K562 (cell line): ENCODE data around the gene SLBP. TPM values are rescaled to one million over a fixed set of nuclear protein-coding genes. Genes with fewer than 3 reads are reported as not detected.

ENCODE experiments used
- ATAC-seq: fragments of 200-7000 bp; cut with Tn5 transposase; 3 replicates; pipeline ENCODE4 v1.9.1; 2020; ENCODE audit warnings: moderate library complexity
- BruUV-seq: library from RNA; stranded (reverse); fragments of 400-500 nt; replicated peaks from 2 replicates; lab custom pipeline; 2021; lab: Mats Ljungman, UMichigan
- CTCF ChIA-PET: fragments of 300-600 bp; formaldehyde crosslinking; extraction: SDS; loops from one replicate; lab custom pipeline; 2021; ENCODE audit warnings: low intra/inter-chr PET ratio; lab: Yijun Ruan, JAX
- POLR2A ChIA-PET: fragments of 300-600, 350-650 bp; sonication (Branson Sonifier 250); formaldehyde crosslinking; extraction: SDS; loops from one replicate; lab custom pipeline; 2021; ENCODE audit warnings: antibody characterized with exemption, inconsistent platforms; lab: Yijun Ruan, JAX
- DNase-seq, 4 experiments: peaks; one replicate each; pipeline versions ENCODE4 v3.0.0 to v3.0.0-alpha.2; 2011 to 2018; ENCODE audit warnings: low spot score in 3 of 4, mixed read lengths in 3 of 4; ENCODE audit errors: extremely low read depth in 1 of 4
- FAIRE-seq: peaks from 2 replicates; lab custom pipeline; 2011; peaks lifted over from hg19 to GRCh38; lab: Jason Lieb, UNC
- H2AFZ ChIP-seq: 2 replicates; pipeline ENCODE4 v1.6.0; 2011; ENCODE audit warnings: low read depth, low read length, control low read depth, inconsistent platforms
- H3K27ac ChIP-seq: fragments of 200-600 bp; 3 replicates; pipeline ENCODE4 v1.8.0; 2011; ENCODE audit warnings: low read depth, mild to moderate bottlenecking, control low read depth, inconsistent platforms, low read length, moderate library complexity, mixed read lengths; ENCODE audit errors: extremely low read depth
- H3K27me3 ChIP-seq, 2 experiments: fragments of 300-600 bp in 1 of 2; 2 replicates in 1 of 2; 3 replicates in 1 of 2; pipeline versions ENCODE4 v1.6.0 to v1.8.0; 2011; ENCODE audit warnings: inconsistent platforms in 2 of 2, low read length in 2 of 2, mild to moderate bottlenecking in 1 of 2, mixed read lengths in 1 of 2, moderate library complexity in 1 of 2; ENCODE audit not compliant: control insufficient read depth in 2 of 2, insufficient read depth in 2 of 2
- H3K36me3 ChIP-seq: fragments of 300-600 bp; 3 replicates; pipeline ENCODE4 v1.8.0; 2011; ENCODE audit warnings: mild to moderate bottlenecking, low read length, inconsistent platforms; ENCODE audit not compliant: control insufficient read depth, insufficient read depth
- H3K4me1 ChIP-seq, 2 experiments: fragments of 200-600 bp in 1 of 2; replicated peaks in 1 of 2; 2 replicates in 1 of 2; 3 replicates in 1 of 2; pipeline versions ENCODE4 v1.5.1 to v1.8.0; 2011; ENCODE audit warnings: inconsistent platforms in 2 of 2, low read length in 2 of 2, mild to moderate bottlenecking in 1 of 2, mixed read lengths in 1 of 2, moderate library complexity in 1 of 2; ENCODE audit not compliant: control insufficient read depth in 2 of 2, insufficient read depth in 2 of 2
- H3K4me2 ChIP-seq: 2 replicates; pipeline ENCODE4 v1.6.1; 2011; ENCODE audit warnings: low read length, control low read depth, inconsistent platforms, mixed read lengths; ENCODE audit not compliant: insufficient read depth
- H3K4me3 ChIP-seq: fragments of 200-600 bp; sonication (generic), shearing (Covaris generic); 2 replicates; pipeline ENCODE4 v1.5.1; 2016; ENCODE audit warnings: control low read depth, inconsistent platforms
- H3K79me2 ChIP-seq: fragments of 200-600 bp; 3 replicates; pipeline ENCODE4 v1.8.0; 2011; ENCODE audit warnings: low read length, inconsistent platforms; ENCODE audit not compliant: control insufficient read depth, insufficient read depth
- H3K9ac ChIP-seq, 2 experiments: 2 replicates each; pipeline versions ENCODE4 v1.6.0 to v1.6.1; 2011; ENCODE audit warnings: low read depth in 2 of 2, low read length in 2 of 2, control low read depth in 1 of 2, inconsistent platforms in 1 of 2, mild to moderate bottlenecking in 1 of 2, mixed read lengths in 1 of 2; ENCODE audit not compliant: insufficient read depth in 1 of 2
- H3K9me1 ChIP-seq: one replicate; pipeline ENCODE4 v1.6.0; 2011; ENCODE audit warnings: inconsistent platforms, mild to moderate bottlenecking, low read length, moderate library complexity; ENCODE audit not compliant: control insufficient read depth, insufficient read depth
- H3K9me3 ChIP-seq: replicated peaks from 2 replicates; pipeline ENCODE4 v1.5.1; 2011; ENCODE audit warnings: low read depth, low read length, inconsistent platforms; ENCODE audit not compliant: control insufficient read depth, insufficient read depth
- H4K20me1 ChIP-seq: replicated peaks from 2 replicates; pipeline ENCODE4 v1.6.1; 2011; ENCODE audit warnings: low read length, inconsistent platforms, mixed read lengths; ENCODE audit not compliant: control insufficient read depth, insufficient read depth
- BACH1 ChIP-seq: fragments of 200-800 bp; sonication (Bioruptor generic); IDR thresholded peaks from 2 replicates; pipeline ENCODE4 v1.6.1; 2016; ENCODE audit warnings: missing genetic modification characterization, missing compliant biosample characterization
- CEBPB ChIP-seq: fragments of 450-650 bp; IDR thresholded peaks from 2 replicates; pipeline ENCODE4 v1.6.1; 2016; ENCODE audit warnings: missing genetic modification characterization, missing compliant biosample characterization
- DLX4 ChIP-seq: fragments of 250-450 bp; sonication (Bioruptor Pico); IDR thresholded peaks from 2 replicates; pipeline ENCODE4 v1.6.1; 2021; ENCODE audit warnings: mild to moderate bottlenecking
- EP300 ChIP-seq: IDR thresholded peaks from 2 replicates; pipeline ENCODE4 v1.6.1; 2012; ENCODE audit warnings: low read length, improper control_type of control experiment
- FIP1L1 ChIP-seq: fragments of 200-400 bp; formaldehyde crosslinking; IDR thresholded peaks from 2 replicates; pipeline ENCODE4 v1.6.1; 2018; ENCODE audit warnings: mild to moderate bottlenecking, low read depth, low read length; ENCODE audit not compliant: poor library complexity, severe bottlenecking
- KHSRP ChIP-seq: fragments of 450-650 bp; IDR thresholded peaks from 2 replicates; pipeline ENCODE4 v1.6.1; 2017
- NFIC ChIP-seq: fragments of 450-650 bp; IDR thresholded peaks from 2 replicates; pipeline ENCODE4 v1.6.1; 2017; ENCODE audit warnings: mild to moderate bottlenecking, inconsistent platforms
- POLR2A ChIP-seq: fragments of 450-650 bp; conservative IDR thresholded peaks from 2 replicates; pipeline ENCODE4 v1.6.1; 2016
- RAD21 ChIP-seq, 2 experiments: fragments of 250-450 bp in 1 of 2; fragments of 450-650 bp in 1 of 2; sonication (Bioruptor Pico) in 1 of 2; formaldehyde crosslinking in 1 of 2; IDR thresholded peaks in 1 of 2; conservative IDR thresholded peaks in 1 of 2; 2 replicates each; pipeline versions ENCODE4 v1.4.0 to v1.8.0; 2020 to 2022; ENCODE audit warnings: mild to moderate bottlenecking in 2 of 2, moderate library complexity in 1 of 2
- SETDB1 ChIP-seq: IDR thresholded peaks from one replicate; pipeline ENCODE4 v1.6.1; 2012; ENCODE audit warnings: low read length, control low read depth, inconsistent platforms
- SUPT5H ChIP-seq: fragments of 450-650 bp; IDR thresholded peaks from 2 replicates; pipeline ENCODE4 v1.6.1; 2016
- U2AF2 ChIP-seq: fragments of 200-400 bp; formaldehyde crosslinking; optimal IDR thresholded peaks from 2 replicates; pipeline ENCODE3; 2017; ENCODE audit warnings: low read depth, mild to moderate bottlenecking, low read length
- YY1 ChIP-seq, 3 experiments: IDR thresholded peaks; 2 replicates each; pipeline ENCODE4 v1.6.1; 2011; ENCODE audit warnings: low read length in 2 of 3, mild to moderate bottlenecking in 2 of 3, moderate library complexity in 2 of 3, borderline replicate concordance in 1 of 3, control low read depth in 1 of 3, low read depth in 1 of 3; ENCODE audit not compliant: insufficient read depth in 3 of 3, insufficient replicate concordance in 2 of 3, control insufficient read depth in 1 of 3, insufficient read length in 1 of 3; ENCODE audit errors: extremely low read depth in 1 of 3
- ZNF121 ChIP-seq: sonication (generic); formaldehyde crosslinking; conservative IDR thresholded peaks from 2 replicates; pipeline ENCODE4 v1.8.0; 2022; ENCODE audit warnings: missing genetic modification reagents
- ZNF165 ChIP-seq: fragments of 250-450 bp; sonication (Bioruptor Pico); IDR thresholded peaks from 2 replicates; pipeline ENCODE4 v1.4.0; 2020; ENCODE audit warnings: borderline replicate concordance
- ZNF780A ChIP-seq: fragments of 250-450 bp; sonication (Bioruptor Pico); IDR thresholded peaks from 2 replicates; pipeline ENCODE4 v1.5.0; 2021; ENCODE audit warnings: mild to moderate bottlenecking
- WGBS: fragments of 100-300 bp; shearing (Covaris generic); methylation state at CpG from one replicate; pipeline ENCODE4 v1.1.6; 2016; ENCODE audit warnings: low coverage, mixed read lengths; ENCODE audit not compliant: insufficient coverage; ENCODE audit errors: missing lambda C conversion rate; 5-methylcytosine and 5-hydroxymethylcytosine counted together
- in situ Hi-C: fragments of 300-500 bp; cut with MboI; formaldehyde crosslinking; loops from 4 replicates; pipeline ENCODE4 v1.15.0; 2018; ENCODE audit warnings: inconsistent platforms, mixed read lengths
- intact Hi-C: fragments of 100-400 bp; cut with micrococcal nuclease; formaldehyde crosslinking; loops from 2 replicates; pipeline ENCODE4 v1.14.2; 2022
- polyA plus RNA-seq, 8 experiments: library from polyadenylated mRNA; depleted of rRNA in 4 of 8; stranded (reverse) in 5 of 8; unstranded in 3 of 8; fragments of >200 nt; fragmentation: Nextera tagmentation in 2 of 8; fragmentation: Illumina TruSeq in 1 of 8; extraction: Ambion mirVana in 2 of 8; extraction: Trizol in 1 of 8; gene quantifications; 2 replicates each; pipeline versions ENCODE4 v1.2.1 to v1.2.3, GENCODE V29; 2011 to 2014; ENCODE audit warnings: inconsistent platforms in 1 of 8, missing spikeins in 1 of 8
- total RNA-seq, 7 experiments: library from RNA; depleted of rRNA in 6 of 7; stranded (reverse); fragments of >200 nt in 6 of 7; fragmentation: Illumina TruSeq in 2 of 7; extraction: Trizol in 2 of 7; gene quantifications; 2 replicates each; pipeline versions ENCODE4 v1.2.1 to v1.2.3, GENCODE V29; 2011 to 2021; ENCODE audit warnings: low replicate concordance in 1 of 7
- TF ChIP-seq, protein P1 (sequence below): fragments of 250-450 bp; sonication (Bioruptor Pico); IDR thresholded peaks from 2 replicates; pipeline ENCODE4 v1.4.0; 2020
- TF ChIP-seq, protein P2 (sequence below): IDR thresholded peaks from 2 replicates; pipeline ENCODE4 v1.6.1; 2012; ENCODE audit warnings: low read depth, low read length, improper control_type of control experiment, borderline replicate concordance

Gene SLBP
- total and polyA plus RNA-seq, 9 of the 15 experiments (the other 6 are each of a cell fraction or from before 2014, with no cell fraction given): 49.4 to 221 (median 162) TPM

DNA sequence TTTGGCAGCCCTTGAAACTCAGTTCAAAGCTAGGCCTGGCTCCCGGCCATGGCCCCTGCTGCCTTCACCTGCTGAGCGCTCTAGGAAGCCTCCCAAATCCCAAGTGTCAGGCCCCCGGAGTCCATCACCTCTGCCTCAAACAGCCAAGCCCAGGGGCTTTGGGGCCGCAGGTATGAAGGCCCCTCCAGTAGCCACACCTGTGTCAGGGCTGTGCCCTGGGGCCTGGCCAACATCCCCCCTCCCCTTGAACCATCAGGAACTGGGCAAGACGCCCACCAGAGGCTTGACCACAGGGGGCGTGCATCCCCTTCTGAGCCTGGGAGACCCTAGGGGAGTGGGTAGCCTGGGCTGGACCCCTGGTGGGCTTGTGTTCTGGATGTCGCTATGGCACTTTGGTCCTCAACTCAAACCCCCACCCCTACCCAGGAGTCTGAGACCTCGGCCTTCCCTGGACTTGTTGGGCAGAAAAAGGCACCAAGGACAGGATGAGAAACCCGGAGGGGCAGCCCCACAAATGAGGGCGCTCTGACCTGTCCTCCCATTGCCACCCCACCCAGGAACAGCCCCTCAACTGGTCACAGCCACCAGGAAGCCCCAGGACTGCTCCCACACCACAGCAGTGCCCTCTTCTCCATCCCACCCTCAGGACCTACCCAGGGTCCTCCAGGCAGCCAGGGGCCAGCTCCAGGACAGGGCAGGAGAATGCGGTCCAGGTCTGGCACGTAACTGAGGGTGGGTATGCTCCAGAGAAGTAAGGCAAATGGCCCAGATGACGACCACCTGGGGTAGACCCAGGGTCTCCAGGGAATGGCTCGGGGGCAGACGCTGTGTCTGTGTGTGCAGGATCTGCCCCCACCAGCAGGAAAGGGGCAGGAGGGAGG lies 4.2 kb upstream of the SLBP start:
- no peak overlapping the region for H3K27ac ChIP-seq
- peak overlapping the region in 1 of 2 experiments; percentile 78; a peak in 2 of 4 replicates for H3K9ac ChIP-seq
- TF ChIP-seq SUPT5H (0 out of 2 replicates have a peak, but pooled peaks have one; percentile 33), DLX4 (no peak), ZNF165 (CRISPR knock-in tag) (no peak), U2AF2 (no peak), ZNF780A (CRISPR knock-in tag) (no peak), RAD21 (CRISPR knock-in tag; conservative IDR thresholded peaks at IDR 0.05 in 1 of 2, IDR thresholded peaks at IDR 0.05 in 1 of 2) (no peak), CEBPB (tag) (no peak), BACH1 (no peak), SETDB1 (no peak), EP300 (no peak), KHSRP (no peak), POLR2A (peak; percentile 50; the same call in 1 of the 2 replicates), NFIC (0 out of 2 replicates have a peak, but pooled peaks have one; percentile 17), FIP1L1 (no peak), YY1 (IDR thresholded peaks at IDR 0.05; ENCODE audit: borderline replicate concordance in 1 of 3, control insufficient read depth in 1 of 3, extremely low read depth in 1 of 3, insufficient read depth in 3 of 3, insufficient read length in 1 of 3, insufficient replicate concordance in 2 of 3, low read depth in 1 of 3, low read length in 2 of 3) (no peak), ZNF121 (CRISPR knock-in tag) (no peak)
- TF ChIP-seq, protein P1, sequence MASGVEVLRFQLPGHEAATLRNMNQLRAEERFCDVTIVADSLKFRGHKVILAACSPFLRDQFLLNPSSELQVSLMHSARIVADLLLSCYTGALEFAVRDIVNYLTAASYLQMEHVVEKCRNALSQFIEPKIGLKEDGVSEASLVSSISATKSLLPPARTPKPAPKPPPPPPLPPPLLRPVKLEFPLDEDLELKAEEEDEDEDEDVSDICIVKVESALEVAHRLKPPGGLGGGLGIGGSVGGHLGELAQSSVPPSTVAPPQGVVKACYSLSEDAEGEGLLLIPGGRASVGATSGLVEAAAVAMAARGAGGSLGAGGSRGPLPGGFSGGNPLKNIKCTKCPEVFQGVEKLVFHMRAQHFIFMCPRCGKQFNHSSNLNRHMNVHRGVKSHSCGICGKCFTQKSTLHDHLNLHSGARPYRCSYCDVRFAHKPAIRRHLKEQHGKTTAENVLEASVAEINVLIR: no peak
- TF ChIP-seq, protein P2, sequence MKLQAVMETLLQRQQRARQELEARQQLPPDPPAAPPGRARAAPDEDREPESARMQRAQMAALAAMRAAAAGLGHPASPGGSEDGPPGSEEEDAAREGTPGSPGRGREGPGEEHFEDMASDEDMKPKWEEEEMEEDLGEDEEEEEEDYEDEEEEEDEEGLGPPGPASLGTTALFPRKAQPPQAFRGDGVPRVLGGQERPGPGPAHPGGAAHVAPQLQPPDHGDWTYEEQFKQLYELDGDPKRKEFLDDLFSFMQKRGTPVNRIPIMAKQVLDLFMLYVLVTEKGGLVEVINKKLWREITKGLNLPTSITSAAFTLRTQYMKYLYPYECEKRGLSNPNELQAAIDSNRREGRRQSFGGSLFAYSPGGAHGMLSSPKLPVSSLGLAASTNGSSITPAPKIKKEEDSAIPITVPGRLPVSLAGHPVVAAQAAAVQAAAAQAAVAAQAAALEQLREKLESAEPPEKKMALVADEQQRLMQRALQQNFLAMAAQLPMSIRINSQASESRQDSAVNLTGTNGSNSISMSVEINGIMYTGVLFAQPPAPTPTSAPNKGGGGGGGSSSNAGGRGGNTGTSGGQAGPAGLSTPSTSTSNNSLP: no peak

More for the DNA sequence above, 4.2 kb upstream of the SLBP start:
- intact Hi-C loops: no loop called here
- H3K4me2 ChIP-seq: no peak overlapping the region
- no peak for DNase-seq
- POLR2A ChIA-PET: interaction anchor here (0.6 to 0.7 kb wide), 2 partner anchors 13 to 96 kb away, joined by 3 read pairs; no protein-coding TSS in a partner anchor
- peaks cover 45% of the 10 kb centered on the region; the same call in 2 of the 3 replicates for H3K36me3 ChIP-seq
- H3K9me3 ChIP-seq: no peaks in the 10 kb centered on the region
- 83% methylated on average over 13 of the region's 15 CpGs for WGBS
- H3K4me3 ChIP-seq: no peak overlapping the region
- ATAC-seq: no peak
- CTCF ChIA-PET: no interaction called here
- in situ Hi-C loops: no loop called here
- peaks cover 89% of the 10 kb centered on the region for H3K79me2 ChIP-seq
- H3K4me1 ChIP-seq: peaks cover 11 to 77% of the 10 kb centered on the region in 2 experiments; a peak in 4 of 5 replicates
- no peaks in the 10 kb centered on the region for H3K9me1 ChIP-seq
- FAIRE-seq: no peak
- H4K20me1 ChIP-seq: peaks cover 3% of the 10 kb centered on the region; the same call in 1 of the 2 replicates
- no TSS peak for BruUV-seq
- H3K27me3 ChIP-seq: no peaks in the 10 kb centered on the region
- H2AFZ ChIP-seq: no peak overlapping the region
